Loucy (cell line): ENCODE data around the gene FTL.

Experiments used
- H2AFZ ChIP-seq: fragments of 200-600 bp; sonication (generic); 2 replicates; pipeline ENCODE4 v1.6.0; 2016; ENCODE audit warnings: antibody characterized with exemption, mild to moderate bottlenecking, low read length, moderate library complexity
- H3F3A ChIP-seq: fragments of 200-600 bp; 2 replicates; pipeline ENCODE4 v1.6.0; 2016; ENCODE audit warnings: antibody characterized with exemption, low read depth, mild to moderate bottlenecking
- H3K27me3 ChIP-seq: fragments of 200-600 bp; sonication (generic); 2 replicates; pipeline ENCODE4 v1.6.1; 2014; ENCODE audit warnings: low read length, mild to moderate bottlenecking; ENCODE audit not compliant: insufficient read depth, poor library complexity, severe bottlenecking
- H3K36me3 ChIP-seq: fragments of 200-600 bp; sonication (generic); 2 replicates; pipeline ENCODE4 v1.6.1; 2016; ENCODE audit warnings: low read length; ENCODE audit not compliant: insufficient read depth
- H3K4me1 ChIP-seq: fragments of 200-600 bp; sonication (generic); 2 replicates; pipeline ENCODE4 v1.5.1; 2014; ENCODE audit warnings: low read length, mild to moderate bottlenecking; ENCODE audit not compliant: insufficient read depth, poor library complexity, severe bottlenecking
- H3K4me2 ChIP-seq: fragments of 200-600 bp; sonication (generic); 2 replicates; pipeline ENCODE4 v1.6.0; 2014; ENCODE audit warnings: antibody characterized with exemption, low read length, low read depth, mild to moderate bottlenecking; ENCODE audit not compliant: poor library complexity, severe bottlenecking
- H3K4me3 ChIP-seq: fragments of 200-600 bp; sonication (generic); 2 replicates; pipeline ENCODE4 v1.5.1; 2014; ENCODE audit warnings: low read length, mild to moderate bottlenecking, mixed read lengths; ENCODE audit not compliant: poor library complexity, severe bottlenecking
- H3K79me2 ChIP-seq: fragments of 200-600 bp; sonication (generic); 2 replicates; pipeline ENCODE4 v1.6.1; 2014; ENCODE audit warnings: low read length; ENCODE audit not compliant: insufficient read depth
- H3K9ac ChIP-seq: fragments of 200-600 bp; sonication (generic); 2 replicates; pipeline ENCODE4 v1.6.0; 2014; ENCODE audit warnings: mild to moderate bottlenecking, low read depth, low read length, moderate library complexity; ENCODE audit not compliant: poor library complexity, severe bottlenecking
- H3K9me2 ChIP-seq: fragments of 200-600 bp; sonication (generic); replicated peaks from 2 replicates; pipeline ENCODE4 v1.6.1; 2016; ENCODE audit warnings: low read depth, low read length, mixed read lengths
- H3K9me3 ChIP-seq: fragments of 200-600 bp; sonication (generic); 2 replicates; pipeline ENCODE4 v1.6.1; 2014; ENCODE audit warnings: mild to moderate bottlenecking, antibody characterized with exemption, low read length, low read depth; ENCODE audit not compliant: insufficient read depth
- H4K20me1 ChIP-seq: fragments of 200-600 bp; sonication (generic); 2 replicates; pipeline ENCODE4 v1.6.0; 2014; ENCODE audit warnings: antibody characterized with exemption, low read length, mild to moderate bottlenecking; ENCODE audit not compliant: insufficient read depth, poor library complexity, severe bottlenecking
- CTCF ChIP-seq: fragments of 200-600 bp; sonication (generic); conservative IDR thresholded peaks from 2 replicates; pipeline ENCODE4 v1.5.1; 2014; ENCODE audit warnings: mild to moderate bottlenecking, antibody characterized with exemption, low read length
- EZH2phosphoT487 ChIP-seq: fragments of 200-600 bp; IDR thresholded peaks from 2 replicates; pipeline ENCODE4 v1.6.1; 2018; ENCODE audit warnings: antibody characterized with exemption, mild to moderate bottlenecking, moderate library complexity, borderline replicate concordance

Gene FTL

GRCh38 chr19:48947258-48947542 lies 17.9 kb upstream of the FTL start:
- no peak for TF ChIP-seq EZH2phosphoT487
- no peak for TF ChIP-seq CTCF
- no peaks in the 10 kb centered on the region for H3F3A ChIP-seq
- no peaks in the 10 kb centered on the region for H4K20me1 ChIP-seq
- no peaks in the 10 kb centered on the region for H3K27me3 ChIP-seq
- no peaks in the 10 kb centered on the region for H3K9me2 ChIP-seq
- no peak overlapping the region for H3K4me2 ChIP-seq
- no peaks in the 10 kb centered on the region for H3K79me2 ChIP-seq
- no peaks in the 10 kb centered on the region for H3K4me1 ChIP-seq
- H3K36me3 ChIP-seq = no peaks in the 10 kb centered on the region
- H3K9me3 ChIP-seq = 0 out of 2 replicates have a peak, but pooled peaks cover 10% of the 10 kb centered on the region
- no peak overlapping the region for H3K4me3 ChIP-seq
- no peak overlapping the region for H2AFZ ChIP-seq
- H3K9ac ChIP-seq = no peak overlapping the region

- Histone ChIP-seq H3K4me3 (no peak overlapping the region), H3K4me2 (no peak overlapping the region), H3K9me3 (0 out of 2 replicates have a peak, but pooled peaks cover 10% of the 10 kb centered on the region), H2AFZ (no peak overlapping the region), H3K4me1 (no peaks in the 10 kb centered on the region), H3K36me3 (no peaks in the 10 kb centered on the region), H3K27me3 (no peaks in the 10 kb centered on the region), H3F3A (no peaks in the 10 kb centered on the region), H3K79me2 (peaks cover 4% of the 10 kb centered on the region; the same call in 1 of the 2 replicates), H4K20me1 (no peaks in the 10 kb centered on the region), H3K9ac (no peak overlapping the region), H3K9me2 (no peaks in the 10 kb centered on the region)
- TF ChIP-seq EZH2phosphoT487 (no peak), CTCF (no peak)
Measured at GRCh38 chr19:48950159-48950558, 14.9 kb upstream of the FTL start.

GRCh38 chr19:48950830-48951519 lies 14.1 kb upstream of the FTL start:
- Histone ChIP-seq H3K9ac (no peak overlapping the region), H3F3A (no peaks in the 10 kb centered on the region), H3K4me2 (no peak overlapping the region), H2AFZ (no peak overlapping the region), H3K4me3 (no peak overlapping the region), H3K9me2 (no peaks in the 10 kb centered on the region), H3K4me1 (peaks cover 5% of the 10 kb centered on the region), H3K9me3 (0 out of 2 replicates have a peak, but pooled peaks cover 10% of the 10 kb centered on the region), H3K79me2 (peaks cover 12% of the 10 kb centered on the region), H4K20me1 (no peaks in the 10 kb centered on the region), H3K36me3 (no peaks in the 10 kb centered on the region), H3K27me3 (no peaks in the 10 kb centered on the region)
- no peak for TF ChIP-seq CTCF
- TF ChIP-seq EZH2phosphoT487 = no peak
